ENCODE data around the gene KLK1. TPM values are rescaled to one million over a fixed set of nuclear protein-coding genes. Genes with fewer than 3 reads are reported as not detected.

The KLK1 gene
- total RNA-seq, result under 1 TPM in 2 of 4 donors, not detected in 2; 0.32 to 0.34 TPM
- under 1 TPM in 2 of 3 donors, not detected in 1; 0.08 to 0.48 TPM for polyA plus RNA-seq
- long read RNA-seq, donor 1, result 0 reads
- long read RNA-seq, donor 2, result 0 reads

GRCh38 chr19:50823389-50824042 is at the start of gene KLK1:
KLK1 (minus strand) TSS chr19:50823787; CDS start chr19:50823748, 39 bp downstream.
- Histone ChIP-seq H3K4me1 (no peaks in the 10 kb centered on the region), H3K27me3 (ENCODE audit: insufficient read depth in 3 of 3, low read length in 2 of 3) (peaks cover 0 to 63% (median 16%) of the 10 kb centered on the region in 3 donors), H3K27ac (no peak within 1 kb of the TSS), H3K4me3 (no peak within 1 kb of the TSS), H3K36me3 (ENCODE audit: insufficient read depth in 1 of 2, low read depth in 1 of 2) (no peaks in the 10 kb centered on the region), H3K9me3 (no peaks in the 10 kb centered on the region)
- 46 to 62% (median 50%) methylated on average over 8 to 14 of the region's 14 CpGs for WGBS, 3 donors
- DNase-seq, result no peak
- intact Hi-C loops (cut with DNase I), result no loop called here
- TF ChIP-seq CTCF (IDR thresholded peaks at IDR 0.05), result no peak
- ATAC-seq, result no peak

- no peaks in the 10 kb centered on the region for H3K36me3 ChIP-seq (ENCODE audit: insufficient read depth in 1 of 2, low read depth in 1 of 2)
- DNase-seq (no peak), ATAC-seq (no peak)
- no peaks in the 10 kb centered on the region for H3K4me1 ChIP-seq
- no peaks in the 10 kb centered on the region for H3K9me3 ChIP-seq
- H3K4me3 ChIP-seq, result no peak within 1 kb of the TSS
- H3K27ac ChIP-seq, result no peak within 1 kb of the TSS
- intact Hi-C loops (cut with DNase I), result no loop called here
- H3K27me3 ChIP-seq (ENCODE audit: insufficient read depth in 3 of 3, low read length in 2 of 3), result peaks cover 0 to 19% (median 3%) of the 10 kb centered on the region in 3 donors
- no peak for TF ChIP-seq CTCF (IDR thresholded peaks at IDR 0.05)
- 49 to 61% (median 57%) methylated on average over 3 of the region's 3 CpGs for WGBS, 3 donors
These were observed 49.5 kb upstream of the KLK1 start, which contains the start of gene KLK2 for GRCh38 chr19:50873056-50873455. KLK2 (plus strand) TSS chr19:50873439; CDS start chr19:50873474, 35 bp downstream.

GRCh38 chr19:50870417-50871089 is 47.0 kb upstream of the KLK1 start:
- Histone ChIP-seq H3K36me3 (ENCODE audit: insufficient read depth in 1 of 2, low read depth in 1 of 2) (no peaks in the 10 kb centered on the region), H3K4me1 (no peaks in the 10 kb centered on the region), H3K27ac (no peak overlapping the region), H3K9me3 (no peaks in the 10 kb centered on the region), H3K27me3 (ENCODE audit: insufficient read depth in 3 of 3, low read length in 2 of 3) (peaks cover 4 to 18% (median 6%) of the 10 kb centered on the region in 3 donors), H3K4me3 (no peak overlapping the region)
- intact Hi-C loops (cut with DNase I), result no loop called here
- no peak for TF ChIP-seq CTCF (IDR thresholded peaks at IDR 0.05)
- DNase-seq (no peak), ATAC-seq (no peak)
- 56 to 69% (median 66%) methylated on average over 25 to 26 of the region's 26 CpGs for WGBS, 3 donors

- intact Hi-C loops (cut with DNase I), result no loop called here
- WGBS, 3 donors, result 76 to 88% (median 77%) methylated on average over 4 of the region's 4 CpGs
- Histone ChIP-seq H3K27me3 (ENCODE audit: insufficient read depth in 3 of 3, low read length in 2 of 3) (peaks cover 3 to 10% (median 6%) of the 10 kb centered on the region in 3 donors), H3K4me1 (no peaks in the 10 kb centered on the region), H3K36me3 (ENCODE audit: insufficient read depth in 1 of 2, low read depth in 1 of 2) (no peaks in the 10 kb centered on the region), H3K9me3 (no peaks in the 10 kb centered on the region), H3K27ac (no peak overlapping the region), H3K4me3 (no peak overlapping the region)
- ATAC-seq (no peak), DNase-seq (no peak)
- no peak for TF ChIP-seq CTCF (IDR thresholded peaks at IDR 0.05)
These were observed 45.9 kb upstream of the KLK1 start for GRCh38 chr19:50869479-50869878.

Measured in psoas muscle (tissue), 8 donors.